ENCODE measurements around the gene KANK2.
A peak's percentile ranks its signal among the peaks of the same experiment; 100 is the strongest.
"Not testable (repeated sequence)": the region's sequence is repeated elsewhere in the genome, so short reads cannot be mapped to it uniquely, and the experiment has no call there.

Gene KANK2

DNA sequence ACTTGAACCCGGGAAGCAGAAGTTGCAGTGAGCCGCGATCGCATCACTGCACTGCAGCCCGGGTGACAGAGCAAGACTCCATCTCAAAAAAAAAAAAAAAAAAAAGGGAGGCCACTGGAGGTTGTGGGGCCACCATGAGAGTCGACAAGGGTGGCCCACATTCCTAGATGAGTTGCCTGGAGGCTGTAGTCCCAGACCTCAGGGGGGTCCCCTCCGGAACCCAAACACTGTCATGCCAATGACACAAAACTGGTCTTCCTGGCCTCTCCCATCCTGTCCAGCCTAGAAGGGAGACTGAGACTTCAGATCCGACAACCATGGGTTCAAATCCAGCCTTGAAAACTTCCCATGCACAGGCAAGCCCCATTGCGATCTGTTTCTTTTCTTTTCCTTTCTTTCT lies 56.4 kb downstream of the KANK2 start:
- H2AFZ ChIP-seq (ENCODE audit: low read length, unreplicated experiment) = no peak overlapping the region
- no peaks in the 10 kb centered on the region for H3K79me2 ChIP-seq (ENCODE audit: control insufficient read depth, insufficient read depth, low read length, unreplicated experiment)
- no peaks in the 10 kb centered on the region for H3K36me3 ChIP-seq (ENCODE audit: insufficient read depth, low read length)
- H3K27me3 ChIP-seq (ENCODE audit: insufficient read depth, low read length) = no peaks in the 10 kb centered on the region
- H3K27ac ChIP-seq (ENCODE audit: low read depth, low read length) = no peak overlapping the region
- H3K4me3 ChIP-seq (ENCODE audit: low read depth, low read length) = no peak overlapping the region
- peaks cover 34% of the 10 kb centered on the region for H3K4me1 ChIP-seq (ENCODE audit: control insufficient read depth, insufficient read depth, low read length, unreplicated experiment)

DNA sequence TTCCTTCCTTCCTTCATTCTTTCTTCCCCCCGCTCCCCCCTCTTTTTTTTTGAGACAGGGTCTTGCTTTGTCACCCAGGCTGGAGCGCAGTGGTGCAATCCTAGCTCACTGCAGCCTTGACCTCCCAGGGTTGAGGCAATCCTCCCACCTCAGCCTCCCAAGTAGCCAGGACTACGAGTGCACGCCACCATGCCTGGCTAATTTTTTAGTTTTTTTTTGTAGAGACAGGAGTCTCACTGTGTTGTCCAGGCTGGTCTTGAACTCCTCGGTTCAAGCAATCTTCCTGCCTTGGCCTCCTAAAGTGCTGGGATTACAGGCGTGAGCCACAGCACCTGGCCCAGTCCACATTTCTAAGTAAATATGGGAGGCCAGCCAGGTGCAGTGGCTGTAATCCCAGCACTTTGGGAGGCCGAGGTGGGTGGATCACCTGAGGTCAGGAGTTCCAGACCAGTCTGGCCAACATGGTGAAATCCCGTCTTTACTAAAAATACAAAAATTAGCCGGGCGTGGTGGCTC lies 57.3 kb downstream of the KANK2 start:
- not testable (repeated sequence) for H2AFZ ChIP-seq (ENCODE audit: low read length, unreplicated experiment); H3K27me3 ChIP-seq (ENCODE audit: insufficient read depth, low read length); H3K4me3 ChIP-seq (ENCODE audit: low read depth, low read length); H3K79me2 ChIP-seq (ENCODE audit: control insufficient read depth, insufficient read depth, low read length, unreplicated experiment); H3K36me3 ChIP-seq (ENCODE audit: insufficient read depth, low read length)
- H3K4me1 ChIP-seq (ENCODE audit: control insufficient read depth, insufficient read depth, low read length, unreplicated experiment) = peaks cover 34% of the 10 kb centered on the region
- 0 out of 2 replicates have a peak overlapping the region, but pooled peaks have one; percentile 79 for H3K27ac ChIP-seq (ENCODE audit: low read depth, low read length)

DNA sequence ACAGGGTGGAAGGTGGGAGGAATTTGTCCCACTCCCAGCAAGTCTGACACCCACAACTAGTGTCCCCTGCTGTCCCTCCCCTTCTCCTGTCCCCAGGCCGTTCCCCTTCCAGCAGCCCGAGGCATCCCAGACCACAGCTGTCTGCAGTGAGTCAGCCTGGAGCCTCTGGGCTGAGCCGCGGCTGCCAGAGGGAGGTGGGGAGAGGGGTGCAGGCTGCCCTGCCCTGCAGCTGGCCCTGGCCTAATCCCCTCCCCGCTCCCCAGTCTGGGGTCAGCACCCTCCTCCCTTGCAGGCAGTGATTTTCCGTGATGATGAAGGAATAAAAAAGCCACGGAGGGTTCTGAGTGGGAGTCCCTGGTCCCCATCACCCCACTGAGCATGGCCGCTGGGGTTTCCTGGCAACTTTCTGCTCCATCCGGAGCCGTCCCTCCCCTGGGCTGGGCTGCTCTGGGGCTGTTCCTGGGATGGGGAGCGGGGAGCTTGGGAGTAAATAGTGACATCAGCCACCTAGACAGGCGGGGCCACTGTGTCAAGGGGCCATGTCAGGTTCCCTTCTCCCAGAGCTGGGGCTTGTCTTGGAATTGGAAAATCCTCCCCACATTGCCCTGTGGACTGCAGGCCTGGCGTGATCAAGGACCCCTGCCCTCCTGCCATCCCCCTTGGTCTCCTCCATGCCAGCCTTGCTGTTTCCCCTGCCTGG lies 58.6 kb downstream of the KANK2 start:
- H3K27me3 ChIP-seq (ENCODE audit: insufficient read depth, low read length) = no peaks in the 10 kb centered on the region
- H3K27ac ChIP-seq (ENCODE audit: low read depth, low read length) = peak overlapping the region; percentile 79
- H3K4me1 ChIP-seq (ENCODE audit: control insufficient read depth, insufficient read depth, low read length, unreplicated experiment) = peaks cover 32% of the 10 kb centered on the region
- no peaks in the 10 kb centered on the region for H3K36me3 ChIP-seq (ENCODE audit: insufficient read depth, low read length)
- no peaks in the 10 kb centered on the region for H3K79me2 ChIP-seq (ENCODE audit: control insufficient read depth, insufficient read depth, low read length, unreplicated experiment)
- no peak overlapping the region for H2AFZ ChIP-seq (ENCODE audit: low read length, unreplicated experiment)
- H3K4me3 ChIP-seq (ENCODE audit: low read depth, low read length) = peak overlapping the region; percentile 39; the same call in 1 of the 2 replicates

DNA sequence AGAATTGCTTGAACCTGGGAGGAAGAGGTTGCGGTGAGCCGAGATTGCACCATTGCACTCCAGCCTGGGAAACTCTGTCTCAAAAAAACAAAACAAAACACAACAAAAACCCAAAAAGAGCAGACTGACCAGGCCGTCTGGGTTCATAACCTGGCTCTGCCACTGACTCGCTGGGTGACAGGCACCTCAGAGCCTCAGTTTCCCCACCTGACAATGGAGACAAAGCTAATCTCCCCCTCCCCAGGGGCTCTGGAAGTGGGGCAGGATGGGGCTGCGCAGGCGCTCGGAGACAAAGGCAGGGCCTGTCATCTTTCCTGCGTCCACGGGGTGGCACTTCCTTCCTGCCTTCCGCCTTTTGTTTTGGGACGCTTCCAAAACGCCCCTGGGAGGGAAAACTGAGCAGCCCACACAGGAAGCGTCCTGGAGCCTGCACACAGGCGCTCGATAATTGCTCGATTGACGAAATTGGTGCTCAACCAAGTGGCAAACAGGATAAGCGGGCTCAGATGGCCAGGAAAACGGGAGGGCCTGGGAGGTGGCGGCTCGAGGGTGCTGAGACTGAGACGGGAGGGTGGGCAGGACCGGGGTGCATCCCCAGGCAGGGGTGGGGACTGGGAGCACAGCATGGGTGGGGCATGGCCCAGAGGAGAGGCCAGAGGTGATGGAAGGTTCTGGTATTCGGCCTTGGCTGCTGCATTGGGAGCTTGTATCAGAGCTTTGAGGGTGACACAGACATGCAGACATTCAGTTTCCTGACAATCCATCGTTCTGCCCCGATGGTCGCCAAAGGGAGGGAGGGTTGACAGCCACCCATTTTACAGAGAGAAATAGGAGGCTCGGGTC lies 59.6 kb downstream of the KANK2 start:
- Histone ChIP-seq H3K36me3 (ENCODE audit: insufficient read depth, low read length) (no peaks in the 10 kb centered on the region), H3K4me3 (ENCODE audit: low read depth, low read length) (peak overlapping the region; percentile 46), H3K4me1 (ENCODE audit: control insufficient read depth, insufficient read depth, low read length, unreplicated experiment) (peaks cover 22% of the 10 kb centered on the region), H3K27ac (ENCODE audit: low read depth, low read length) (peak overlapping the region; percentile 79), H2AFZ (ENCODE audit: low read length, unreplicated experiment) (no peak overlapping the region), H3K27me3 (ENCODE audit: insufficient read depth, low read length) (no peaks in the 10 kb centered on the region), H3K79me2 (ENCODE audit: control insufficient read depth, insufficient read depth, low read length, unreplicated experiment) (no peaks in the 10 kb centered on the region)

DNA sequence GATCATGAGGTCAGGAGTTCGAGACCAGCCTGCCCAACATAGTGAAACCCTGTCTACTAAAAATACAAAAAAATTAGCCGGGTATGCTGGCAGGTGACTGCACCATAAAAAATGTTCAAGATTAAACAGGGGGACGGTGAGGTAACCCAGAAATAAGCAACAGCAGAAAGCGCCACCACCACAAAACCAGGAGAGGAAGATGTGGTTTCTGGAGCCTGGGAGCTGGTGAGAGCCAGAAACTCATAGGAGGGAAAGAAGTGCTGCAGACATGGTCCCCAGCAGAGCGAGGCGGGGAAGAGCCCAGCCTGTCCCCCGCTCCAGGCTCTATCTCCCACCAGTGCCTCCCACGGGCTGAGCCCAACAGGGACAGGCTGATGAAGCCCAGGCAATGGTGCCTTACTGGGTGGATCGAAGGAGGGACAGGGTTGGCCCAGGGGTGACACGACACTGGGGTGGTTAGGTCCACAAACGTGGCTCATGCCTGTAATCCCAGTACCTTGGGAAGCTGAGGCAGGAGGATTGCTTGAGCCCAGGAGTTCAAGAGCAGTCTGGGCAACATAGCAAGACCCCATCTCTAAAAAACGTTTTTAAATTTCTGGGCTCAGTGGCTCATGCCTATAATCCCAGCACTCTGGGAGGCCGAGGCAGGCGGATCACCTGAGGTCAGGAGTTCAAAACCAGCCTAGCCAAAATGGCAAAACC lies 60.8 kb downstream of the KANK2 start:
- no peaks in the 10 kb centered on the region for H3K79me2 ChIP-seq (ENCODE audit: control insufficient read depth, insufficient read depth, low read length, unreplicated experiment)
- H3K4me1 ChIP-seq (ENCODE audit: control insufficient read depth, insufficient read depth, low read length, unreplicated experiment) = peaks cover 12% of the 10 kb centered on the region
- no peak overlapping the region for H3K4me3 ChIP-seq (ENCODE audit: low read depth, low read length)
- H2AFZ ChIP-seq (ENCODE audit: low read length, unreplicated experiment) = no peak overlapping the region
- no peaks in the 10 kb centered on the region for H3K27me3 ChIP-seq (ENCODE audit: insufficient read depth, low read length)
- peaks cover 7% of the 10 kb centered on the region; the same call in 1 of the 2 replicates for H3K36me3 ChIP-seq (ENCODE audit: insufficient read depth, low read length)
- no peak overlapping the region for H3K27ac ChIP-seq (ENCODE audit: low read depth, low read length)

DNA sequence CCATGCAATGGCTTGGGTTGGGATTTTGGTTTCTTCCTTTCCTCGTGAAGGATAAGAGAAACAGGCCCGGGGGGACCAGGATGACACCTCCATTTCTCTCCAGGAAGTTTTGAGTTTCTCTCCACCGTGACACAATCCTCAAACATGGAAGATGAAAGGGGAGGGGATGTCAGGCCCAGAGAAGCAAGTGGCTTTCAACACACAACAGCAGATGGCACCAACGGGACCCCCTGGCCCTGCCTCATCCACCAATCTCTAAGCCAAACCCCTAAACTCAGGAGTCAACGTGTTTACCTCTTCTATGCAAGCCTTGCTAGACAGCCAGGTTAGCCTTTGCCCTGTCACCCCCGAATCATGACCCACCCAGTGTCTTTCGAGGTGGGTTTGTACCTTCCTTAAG lies 65.9 kb downstream of the KANK2 start:
- H3K36me3 ChIP-seq (ENCODE audit: insufficient read depth, low read length) = peaks cover 11% of the 10 kb centered on the region; the same call in 1 of the 2 replicates
- no peaks in the 10 kb centered on the region for H3K27me3 ChIP-seq (ENCODE audit: insufficient read depth, low read length)
- no peak overlapping the region for H2AFZ ChIP-seq (ENCODE audit: low read length, unreplicated experiment)
- no peak overlapping the region for H3K4me3 ChIP-seq (ENCODE audit: low read depth, low read length)
- no peaks in the 10 kb centered on the region for H3K79me2 ChIP-seq (ENCODE audit: control insufficient read depth, insufficient read depth, low read length, unreplicated experiment)
- H3K4me1 ChIP-seq (ENCODE audit: control insufficient read depth, insufficient read depth, low read length, unreplicated experiment) = no peaks in the 10 kb centered on the region
- no peak overlapping the region for H3K27ac ChIP-seq (ENCODE audit: low read depth, low read length)

DNA sequence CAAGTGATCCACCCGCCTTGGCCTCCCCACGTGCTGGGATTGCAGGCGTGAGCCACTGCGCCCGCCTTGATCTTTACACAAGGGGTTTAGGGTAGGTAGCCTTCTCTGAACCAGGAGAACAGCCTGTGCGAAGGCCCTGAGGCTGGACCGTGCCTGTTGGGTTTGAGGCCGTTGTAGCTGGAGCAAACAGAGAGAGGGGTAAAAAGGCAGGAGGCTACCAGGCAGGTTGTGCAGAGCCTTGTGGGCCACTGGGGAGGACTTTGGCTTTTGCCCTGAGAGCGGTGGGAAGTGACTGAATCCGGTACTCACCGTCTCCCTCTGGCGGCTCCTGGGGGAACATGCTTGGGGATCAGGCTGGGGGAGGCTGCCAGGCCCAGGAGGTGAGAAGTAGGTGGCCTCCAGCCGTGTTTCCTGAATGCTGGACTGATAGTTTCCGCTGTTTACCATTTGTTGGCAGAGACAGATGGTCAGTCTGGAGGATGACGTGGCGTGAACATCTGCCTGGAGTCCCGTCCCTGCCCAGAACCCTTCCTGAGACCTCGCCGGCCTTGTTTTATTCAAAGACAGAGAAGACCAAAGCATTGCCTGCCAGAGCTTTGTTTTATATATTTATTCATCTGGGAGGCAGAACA lies 66.4 kb downstream of the KANK2 start:
- Histone ChIP-seq H3K79me2 (ENCODE audit: control insufficient read depth, insufficient read depth, low read length, unreplicated experiment) (no peaks in the 10 kb centered on the region), H3K4me1 (ENCODE audit: control insufficient read depth, insufficient read depth, low read length, unreplicated experiment) (no peaks in the 10 kb centered on the region), H3K36me3 (ENCODE audit: insufficient read depth, low read length) (peaks cover 11% of the 10 kb centered on the region; the same call in 1 of the 2 replicates), H2AFZ (ENCODE audit: low read length, unreplicated experiment) (no peak overlapping the region), H3K27me3 (ENCODE audit: insufficient read depth, low read length) (no peaks in the 10 kb centered on the region), H3K27ac (ENCODE audit: low read depth, low read length) (no peak overlapping the region), H3K4me3 (ENCODE audit: low read depth, low read length) (no peak overlapping the region)

DNA sequence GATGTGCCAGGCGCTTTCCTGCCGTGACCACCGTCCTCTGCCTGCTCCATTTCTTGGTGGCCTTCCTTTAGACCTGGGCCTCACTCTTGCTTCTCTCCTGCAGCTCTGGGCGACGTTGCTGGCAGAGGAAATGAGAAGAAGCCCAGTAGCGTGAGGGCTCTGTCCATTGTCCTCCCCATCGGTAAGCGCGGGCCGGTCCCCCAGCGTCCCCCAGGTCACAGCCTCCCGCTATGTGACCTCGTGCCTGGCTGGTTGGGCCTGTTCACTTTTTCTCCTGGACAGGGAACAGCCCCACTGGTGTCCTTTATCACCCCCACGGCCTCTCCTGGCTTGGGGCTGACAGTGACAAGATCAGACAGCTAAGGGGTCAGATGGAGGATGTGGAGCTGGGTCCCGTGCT lies 69.4 kb downstream of the KANK2 start:
- H3K36me3 ChIP-seq (ENCODE audit: insufficient read depth, low read length) = peaks cover 14% of the 10 kb centered on the region
- no peaks in the 10 kb centered on the region for H3K4me1 ChIP-seq (ENCODE audit: control insufficient read depth, insufficient read depth, low read length, unreplicated experiment)
- H2AFZ ChIP-seq (ENCODE audit: low read length, unreplicated experiment) = no peak overlapping the region
- H3K27ac ChIP-seq (ENCODE audit: low read depth, low read length) = no peak overlapping the region
- H3K79me2 ChIP-seq (ENCODE audit: control insufficient read depth, insufficient read depth, low read length, unreplicated experiment) = no peaks in the 10 kb centered on the region
- no peaks in the 10 kb centered on the region for H3K27me3 ChIP-seq (ENCODE audit: insufficient read depth, low read length)
- no peak overlapping the region for H3K4me3 ChIP-seq (ENCODE audit: low read depth, low read length)

DNA sequence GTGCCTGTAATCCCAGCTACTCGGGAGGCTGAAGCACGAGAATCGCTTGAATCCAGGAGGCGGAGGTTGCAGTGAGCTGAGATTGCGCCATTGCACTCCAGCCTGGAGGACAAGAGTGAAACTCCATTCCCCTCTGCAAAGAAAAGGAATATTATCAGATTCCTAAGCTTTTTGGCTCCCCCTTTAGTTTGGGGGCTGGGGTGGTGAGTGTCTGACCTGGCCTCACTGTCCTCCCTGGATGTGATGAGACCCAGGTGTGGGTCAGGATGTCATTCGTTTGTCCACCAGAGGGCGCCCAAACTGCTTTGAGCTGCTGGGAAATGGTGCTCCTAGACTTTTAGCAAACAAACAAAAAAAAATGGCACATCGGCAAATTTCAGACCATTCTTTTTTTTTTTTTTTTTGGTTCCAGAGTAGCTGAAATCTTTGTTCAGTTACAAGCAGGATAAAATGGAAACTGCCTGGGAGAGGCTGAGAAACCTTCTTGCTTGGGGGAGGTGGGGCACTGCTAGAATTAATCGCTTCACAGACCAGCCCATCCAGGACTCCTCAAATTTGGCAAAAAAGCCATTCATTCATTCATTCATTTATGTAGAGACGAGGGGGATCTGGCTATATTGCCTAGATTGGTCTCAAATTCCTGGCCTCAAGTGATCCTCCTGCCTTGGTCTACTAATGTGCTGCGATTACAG lies 71.2 kb downstream of the KANK2 start:
- Histone ChIP-seq H3K79me2 (ENCODE audit: control insufficient read depth, insufficient read depth, low read length, unreplicated experiment) (no peaks in the 10 kb centered on the region), H3K27me3 (ENCODE audit: insufficient read depth, low read length) (no peaks in the 10 kb centered on the region), H3K27ac (ENCODE audit: low read depth, low read length) (no peak overlapping the region), H3K4me1 (ENCODE audit: control insufficient read depth, insufficient read depth, low read length, unreplicated experiment) (no peaks in the 10 kb centered on the region), H3K4me3 (ENCODE audit: low read depth, low read length) (no peak overlapping the region), H3K36me3 (ENCODE audit: insufficient read depth, low read length) (peaks cover 3% of the 10 kb centered on the region), H2AFZ (ENCODE audit: low read length, unreplicated experiment) (no peak overlapping the region)

DNA sequence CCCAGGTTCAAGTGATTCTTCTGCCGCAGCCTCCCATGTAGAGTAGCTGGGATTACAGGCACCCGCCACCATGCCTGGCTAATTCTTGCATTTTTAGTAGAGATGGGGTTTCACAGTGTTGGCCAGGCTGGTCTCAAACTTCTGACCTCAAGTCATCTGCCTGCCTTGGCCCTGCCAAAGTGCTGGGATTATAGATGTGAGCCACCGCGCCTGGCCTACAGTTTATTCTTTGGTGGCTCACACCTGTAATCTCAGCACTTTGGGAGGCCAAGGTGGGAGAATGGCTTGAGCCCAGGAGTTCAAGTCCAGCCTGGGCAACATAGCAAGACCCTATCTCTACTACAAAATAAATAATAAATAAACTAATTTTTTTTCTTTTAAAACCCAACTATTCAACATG lies 73.2 kb downstream of the KANK2 start:
- H3K4me3 ChIP-seq (ENCODE audit: low read depth, low read length); H3K27me3 ChIP-seq (ENCODE audit: insufficient read depth, low read length); H3K27ac ChIP-seq (ENCODE audit: low read depth, low read length); H2AFZ ChIP-seq (ENCODE audit: low read length, unreplicated experiment); H3K4me1 ChIP-seq (ENCODE audit: control insufficient read depth, insufficient read depth, low read length, unreplicated experiment); H3K79me2 ChIP-seq (ENCODE audit: control insufficient read depth, insufficient read depth, low read length, unreplicated experiment): not testable (repeated sequence)
- H3K36me3 ChIP-seq (ENCODE audit: insufficient read depth, low read length) = peaks cover 12% of the 10 kb centered on the region

Measured in ACC112 (cell line).